IPS-15b (cell line): Measurements from ENCODE around the gene TMEM183A.

Experiments used
- H3K27me3 ChIP-seq: one replicate; pipeline ENCODE4 v1.6.1; 2013; ENCODE audit warnings: low read length; ENCODE audit not compliant: control insufficient read depth, insufficient read depth
- H3K36me3 ChIP-seq: one replicate; pipeline ENCODE4 v1.6.1; 2013; ENCODE audit warnings: low read length; ENCODE audit not compliant: control insufficient read depth, insufficient read depth
- H3K4me1 ChIP-seq: one replicate; pipeline ENCODE4 v1.6.1; 2013; ENCODE audit warnings: mild to moderate bottlenecking, low read length; ENCODE audit not compliant: control insufficient read depth, insufficient read depth
- H3K4me3 ChIP-seq: one replicate; pipeline ENCODE4 v1.5.1; 2013; ENCODE audit warnings: low read depth, low read length
- H3K9ac ChIP-seq: one replicate; pipeline ENCODE4 v1.6.1; 2013; ENCODE audit warnings: low read depth, mild to moderate bottlenecking, low read length
- H3K9me3 ChIP-seq: one replicate; pipeline ENCODE4 v1.6.1; 2013; ENCODE audit warnings: mild to moderate bottlenecking, low read length; ENCODE audit not compliant: control insufficient read depth, insufficient read depth

The TMEM183A gene

GRCh38 chr1:203035111-203036000, 28.2 kb downstream of the TMEM183A start:
- peaks cover 4% of the 10 kb centered on the region for H3K4me1 ChIP-seq
- H3K4me3 ChIP-seq = no peak overlapping the region
- no peaks in the 10 kb centered on the region for H3K36me3 ChIP-seq
- no peaks in the 10 kb centered on the region for H3K27me3 ChIP-seq
- H3K9me3 ChIP-seq = no peaks in the 10 kb centered on the region
- no peak overlapping the region for H3K9ac ChIP-seq

- H3K9me3 ChIP-seq = no peaks in the 10 kb centered on the region
- no peaks in the 10 kb centered on the region for H3K27me3 ChIP-seq
- peaks cover 4% of the 10 kb centered on the region for H3K4me1 ChIP-seq
- no peak overlapping the region for H3K9ac ChIP-seq
- H3K36me3 ChIP-seq = no peaks in the 10 kb centered on the region
- H3K4me3 ChIP-seq = no peak overlapping the region
Observed at GRCh38 chr1:203036135-203036534, 29.0 kb downstream of the TMEM183A start.

- no peak overlapping the region for H3K9ac ChIP-seq
- H3K36me3 ChIP-seq = no peaks in the 10 kb centered on the region
- H3K27me3 ChIP-seq = no peaks in the 10 kb centered on the region
- H3K4me3 ChIP-seq = no peak overlapping the region
- peaks cover 4% of the 10 kb centered on the region for H3K4me1 ChIP-seq
- no peaks in the 10 kb centered on the region for H3K9me3 ChIP-seq
Observed at GRCh38 chr1:203036537-203036936, 29.4 kb downstream of the TMEM183A start.

GRCh38 chr1:203037509-203038190, 30.5 kb downstream of the TMEM183A start:
- Histone ChIP-seq H3K4me1 (peaks cover 4% of the 10 kb centered on the region), H3K27me3 (no peaks in the 10 kb centered on the region), H3K4me3 (no peak overlapping the region), H3K9me3 (no peaks in the 10 kb centered on the region), H3K36me3 (no peaks in the 10 kb centered on the region), H3K9ac (no peak overlapping the region)

GRCh38 chr1:203038217-203038741, 31.1 kb downstream of the TMEM183A start:
- Histone ChIP-seq H3K9ac (no peak overlapping the region), H3K36me3 (peaks cover under 1% of the 10 kb centered on the region), H3K4me1 (peaks cover 4% of the 10 kb centered on the region), H3K9me3 (no peaks in the 10 kb centered on the region), H3K4me3 (no peak overlapping the region), H3K27me3 (no peaks in the 10 kb centered on the region)

GRCh38 chr1:203038891-203039608, 31.9 kb downstream of the TMEM183A start:
- H3K4me1 ChIP-seq = peaks cover 4% of the 10 kb centered on the region
- H3K36me3 ChIP-seq = peaks cover 4% of the 10 kb centered on the region
- no peak overlapping the region for H3K9ac ChIP-seq
- no peak overlapping the region for H3K4me3 ChIP-seq
- H3K9me3 ChIP-seq = no peaks in the 10 kb centered on the region
- H3K27me3 ChIP-seq = no peaks in the 10 kb centered on the region

- H3K9me3 ChIP-seq = no peaks in the 10 kb centered on the region
- H3K4me1 ChIP-seq = peaks cover 4% of the 10 kb centered on the region
- H3K36me3 ChIP-seq = peaks cover 5% of the 10 kb centered on the region
- H3K4me3 ChIP-seq = no peak overlapping the region
- H3K27me3 ChIP-seq = no peaks in the 10 kb centered on the region
- H3K9ac ChIP-seq = no peak overlapping the region
Observed at GRCh38 chr1:203039609-203040512, 32.7 kb downstream of the TMEM183A start.

GRCh38 chr1:203040513-203041275, 33.5 kb downstream of the TMEM183A start:
- Histone ChIP-seq H3K36me3 (peaks cover 5% of the 10 kb centered on the region), H3K4me1 (peaks cover 4% of the 10 kb centered on the region), H3K9ac (no peak overlapping the region)

GRCh38 chr1:203041351-203041932, 34.3 kb downstream of the TMEM183A start:
- H3K36me3 ChIP-seq = peaks cover 5% of the 10 kb centered on the region
- no peak overlapping the region for H3K4me3 ChIP-seq
- peaks cover 4% of the 10 kb centered on the region for H3K4me1 ChIP-seq
- H3K9me3 ChIP-seq = no peaks in the 10 kb centered on the region
- no peak overlapping the region for H3K9ac ChIP-seq
- H3K27me3 ChIP-seq = no peaks in the 10 kb centered on the region

More at GRCh38 chr1:203040513-203041275, 33.5 kb downstream of the TMEM183A start:
- Histone ChIP-seq H3K27me3 (no peaks in the 10 kb centered on the region), H3K4me3 (no peak overlapping the region), H3K9me3 (no peaks in the 10 kb centered on the region)

GRCh38 chr1:203043830-203044545, 36.8 kb downstream of the TMEM183A start:
- peaks cover 5% of the 10 kb centered on the region for H3K36me3 ChIP-seq
- H3K4me3 ChIP-seq = no peak overlapping the region
- H3K9me3 ChIP-seq = no peaks in the 10 kb centered on the region
- H3K4me1 ChIP-seq = peaks cover 6% of the 10 kb centered on the region
- H3K9ac ChIP-seq = no peak overlapping the region
- H3K27me3 ChIP-seq = no peaks in the 10 kb centered on the region
